DND-41 (cell line): ENCODE measurements around the gene ST6GALNAC5.

Experiments used
- ATAC-seq: fragments of 200-7000 bp; cut with Tn5 transposase; 3 replicates; pipeline ENCODE4 v1.9.1; 2021; ENCODE audit warnings: low read depth; ENCODE audit not compliant: insufficient read depth
- DNase-seq: peaks from one replicate; pipeline ENCODE4 v3.0.0-alpha.2; 2020
- H2AFZ ChIP-seq: 2 replicates; pipeline ENCODE4 v1.6.0; 2012; ENCODE audit warnings: low read depth, low read length
- H3K27ac ChIP-seq: 2 replicates; pipeline ENCODE4 v1.5.1; 2012; ENCODE audit warnings: low read length, inconsistent platforms
- H3K27me3 ChIP-seq: fragments of 200-600 bp; sonication (generic); 2 replicates; pipeline ENCODE4 v1.6.0; 2012; ENCODE audit warnings: low read length, mild to moderate bottlenecking, inconsistent platforms; ENCODE audit not compliant: insufficient read depth, poor library complexity
- H3K36me3 ChIP-seq: 2 replicates; pipeline ENCODE4 v1.5.1; 2012; ENCODE audit warnings: low read length, inconsistent platforms; ENCODE audit not compliant: insufficient read depth
- H3K4me1 ChIP-seq: 2 replicates; pipeline ENCODE4 v1.5.1; 2012; ENCODE audit warnings: mild to moderate bottlenecking, low read length; ENCODE audit not compliant: insufficient read depth
- H3K4me2 ChIP-seq: 2 replicates; pipeline ENCODE4 v1.6.0; 2012; ENCODE audit warnings: mild to moderate bottlenecking, moderate library complexity, low read length, inconsistent platforms; ENCODE audit not compliant: insufficient read depth
- H3K4me3 ChIP-seq, 2 experiments: fragments of 200-600 bp in 1 of 2; shearing (Covaris generic) in 1 of 2; 2 replicates each; pipeline ENCODE4 v1.5.1; 2012 to 2016; ENCODE audit warnings: inconsistent platforms in 2 of 2, low read length in 2 of 2, mild to moderate bottlenecking in 2 of 2, low read depth in 1 of 2, moderate library complexity in 1 of 2
- H3K79me2 ChIP-seq: 2 replicates; pipeline ENCODE4 v1.6.0; 2012; ENCODE audit warnings: low read length, inconsistent platforms; ENCODE audit not compliant: insufficient read depth
- H3K9ac ChIP-seq: 2 replicates; pipeline ENCODE4 v1.6.0; 2012; ENCODE audit warnings: low read depth, mild to moderate bottlenecking, inconsistent platforms, low read length, moderate library complexity
- H3K9me3 ChIP-seq: 2 replicates; pipeline ENCODE4 v1.5.1; 2012; ENCODE audit warnings: low read length, moderate library complexity, mild to moderate bottlenecking, inconsistent platforms; ENCODE audit not compliant: insufficient read depth, severe bottlenecking
- H4K20me1 ChIP-seq: 2 replicates; pipeline ENCODE4 v1.6.0; 2012; ENCODE audit warnings: low read length; ENCODE audit not compliant: insufficient read depth
- EZH2 ChIP-seq: IDR thresholded peaks from 3 replicates; pipeline ENCODE4 v1.6.1; 2012; ENCODE audit warnings: borderline replicate concordance, low read depth, mild to moderate bottlenecking, moderate library complexity, low read length, inconsistent platforms; ENCODE audit not compliant: severe bottlenecking
- TF ChIP-seq, protein P1 (sequence below): IDR thresholded peaks from 2 replicates; pipeline ENCODE4 v1.5.1; 2012; ENCODE audit warnings: borderline replicate concordance, low read length, moderate library complexity, mild to moderate bottlenecking; ENCODE audit not compliant: poor library complexity, severe bottlenecking; ENCODE audit errors: extremely low read depth

ST6GALNAC5 gene

DNA sequence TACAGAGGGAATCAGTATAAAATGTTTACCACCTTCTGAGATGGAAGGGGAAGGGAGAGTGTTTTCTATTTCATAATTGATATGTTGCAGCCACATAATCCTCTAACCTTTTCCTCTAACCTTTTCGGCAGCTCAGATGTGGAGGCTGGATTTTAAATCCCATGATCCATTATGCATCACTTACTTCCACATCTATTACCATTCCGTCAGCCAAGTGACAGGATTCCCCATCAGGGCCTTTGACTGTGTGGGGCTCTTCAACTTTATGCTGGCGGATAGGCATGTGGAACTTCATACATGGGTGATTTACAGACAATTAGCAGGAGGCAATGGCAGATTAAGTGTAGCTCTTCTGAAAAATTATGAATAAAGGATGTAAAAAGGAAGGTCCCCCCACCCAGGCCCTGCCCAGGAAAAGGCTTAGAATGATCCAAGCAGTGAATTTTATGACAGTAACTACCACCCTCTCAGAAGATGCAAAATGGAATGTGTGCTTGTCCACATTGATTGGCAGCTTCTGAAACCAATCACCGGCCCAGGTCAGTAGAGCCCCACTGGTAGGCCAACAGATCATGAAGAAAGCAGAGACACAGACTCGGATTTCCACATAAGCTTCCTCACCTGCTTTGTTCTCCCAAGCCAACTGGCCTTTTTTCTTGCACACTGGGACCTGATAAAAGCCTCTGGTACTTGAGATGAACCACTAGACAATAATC, 147.0 kb downstream of the ST6GALNAC5 start:
- ATAC-seq = no peak
- Histone ChIP-seq H3K9ac (no peak overlapping the region), H3K27me3 (no peaks in the 10 kb centered on the region), H3K27ac (no peak overlapping the region), H3K79me2 (no peaks in the 10 kb centered on the region), H3K36me3 (no peaks in the 10 kb centered on the region), H3K4me2 (no peak overlapping the region), H3K4me3 (no peak overlapping the region), H4K20me1 (no peaks in the 10 kb centered on the region), H3K4me1 (no peaks in the 10 kb centered on the region), H3K9me3 (no peaks in the 10 kb centered on the region), H2AFZ (no peak overlapping the region)
- no peak for DNase-seq
- TF ChIP-seq EZH2 = no peak
- TF ChIP-seq, protein P1, sequence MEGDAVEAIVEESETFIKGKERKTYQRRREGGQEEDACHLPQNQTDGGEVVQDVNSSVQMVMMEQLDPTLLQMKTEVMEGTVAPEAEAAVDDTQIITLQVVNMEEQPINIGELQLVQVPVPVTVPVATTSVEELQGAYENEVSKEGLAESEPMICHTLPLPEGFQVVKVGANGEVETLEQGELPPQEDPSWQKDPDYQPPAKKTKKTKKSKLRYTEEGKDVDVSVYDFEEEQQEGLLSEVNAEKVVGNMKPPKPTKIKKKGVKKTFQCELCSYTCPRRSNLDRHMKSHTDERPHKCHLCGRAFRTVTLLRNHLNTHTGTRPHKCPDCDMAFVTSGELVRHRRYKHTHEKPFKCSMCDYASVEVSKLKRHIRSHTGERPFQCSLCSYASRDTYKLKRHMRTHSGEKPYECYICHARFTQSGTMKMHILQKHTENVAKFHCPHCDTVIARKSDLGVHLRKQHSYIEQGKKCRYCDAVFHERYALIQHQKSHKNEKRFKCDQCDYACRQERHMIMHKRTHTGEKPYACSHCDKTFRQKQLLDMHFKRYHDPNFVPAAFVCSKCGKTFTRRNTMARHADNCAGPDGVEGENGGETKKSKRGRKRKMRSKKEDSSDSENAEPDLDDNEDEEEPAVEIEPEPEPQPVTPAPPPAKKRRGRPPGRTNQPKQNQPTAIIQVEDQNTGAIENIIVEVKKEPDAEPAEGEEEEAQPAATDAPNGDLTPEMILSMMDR = no peak

DNA sequence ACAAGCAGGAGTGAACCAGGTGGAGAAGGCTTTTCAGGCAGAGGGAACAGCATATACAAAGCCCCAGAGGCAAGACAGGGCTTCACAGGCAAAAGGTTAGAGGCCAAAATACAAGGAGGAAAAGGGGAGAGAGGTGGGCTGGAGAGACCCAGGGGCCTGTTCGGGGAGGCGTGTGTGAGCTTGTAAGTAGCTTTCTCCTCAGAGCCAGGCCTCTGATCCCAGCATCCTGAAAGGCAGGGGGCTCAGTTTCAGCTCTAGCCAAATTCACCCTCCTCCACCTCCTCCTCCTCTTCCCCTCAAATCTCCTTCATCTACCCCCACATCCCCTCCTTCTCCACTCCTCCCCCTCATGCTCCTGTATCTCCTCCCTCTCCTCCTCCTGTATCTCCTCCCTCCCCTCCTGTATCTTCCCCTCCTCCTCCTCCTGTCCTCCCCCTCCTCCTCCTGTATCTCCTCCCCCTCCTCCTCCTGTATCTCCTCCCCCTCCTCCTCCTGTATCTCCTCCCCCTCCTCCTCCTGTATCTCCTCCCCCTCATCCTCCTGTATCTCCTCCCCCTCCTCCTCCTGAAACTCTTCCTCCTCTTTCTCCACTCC, 148.6 kb downstream of the ST6GALNAC5 start:
- ATAC-seq (peak; percentile 45; the same call in 1 of the 3 replicates), DNase-seq (no peak)
- TF ChIP-seq EZH2 = no peak
- TF ChIP-seq, protein P1 = no peak
- no peaks in the 10 kb centered on the region for H3K27me3 ChIP-seq
- no peak overlapping the region for H3K9ac ChIP-seq
- no peak overlapping the region for H3K4me2 ChIP-seq
- H3K4me1 ChIP-seq = no peaks in the 10 kb centered on the region
- H3K9me3 ChIP-seq = no peaks in the 10 kb centered on the region
- no peak overlapping the region for H2AFZ ChIP-seq
- no peak overlapping the region for H3K4me3 ChIP-seq
- H3K36me3 ChIP-seq = no peaks in the 10 kb centered on the region
- no peaks in the 10 kb centered on the region for H3K79me2 ChIP-seq
- no peaks in the 10 kb centered on the region for H4K20me1 ChIP-seq
- no peak overlapping the region for H3K27ac ChIP-seq

DNA sequence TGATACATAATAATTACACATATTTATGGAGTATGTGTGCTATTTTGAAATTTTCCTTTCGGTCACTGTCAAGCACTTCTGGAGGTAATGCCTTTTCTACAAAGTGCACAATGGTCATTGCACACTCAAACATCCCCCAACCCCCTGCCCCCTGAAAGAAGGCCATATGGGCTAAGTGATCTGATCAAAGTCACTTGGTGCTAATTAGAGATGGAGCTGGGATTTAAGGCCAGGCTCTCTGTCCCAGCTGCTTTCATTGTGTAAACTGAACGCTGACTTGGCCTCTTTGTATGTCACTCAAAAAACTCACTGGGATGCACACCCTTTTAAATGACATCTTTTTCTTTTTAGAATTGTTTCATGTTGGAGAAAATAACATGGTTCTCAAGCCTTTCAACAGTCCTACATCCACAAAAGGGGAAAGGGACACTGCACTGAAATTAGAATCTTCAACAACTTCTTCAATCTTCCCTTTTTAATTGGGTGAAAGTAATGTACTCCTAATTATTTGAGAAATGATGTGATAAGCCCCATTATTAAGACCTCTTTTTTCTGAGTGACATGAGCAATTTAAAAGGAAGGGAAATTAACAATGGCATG, 149.2 kb downstream of the ST6GALNAC5 start:
- Histone ChIP-seq H3K4me1 (no peaks in the 10 kb centered on the region), H4K20me1 (no peaks in the 10 kb centered on the region), H3K4me3 (no peak overlapping the region), H3K27ac (no peak overlapping the region), H3K9me3 (no peaks in the 10 kb centered on the region), H2AFZ (no peak overlapping the region), H3K9ac (no peak overlapping the region), H3K79me2 (no peaks in the 10 kb centered on the region), H3K27me3 (no peaks in the 10 kb centered on the region), H3K4me2 (no peak overlapping the region), H3K36me3 (no peaks in the 10 kb centered on the region)
- TF ChIP-seq, protein P1 = no peak
- no peak for TF ChIP-seq EZH2
- ATAC-seq (no peak), DNase-seq (no peak)
